GM12878 (cell line): ENCODE measurements around the gene LRRC61. TPM values are rescaled to one million over a fixed set of nuclear protein-coding genes. Genes with fewer than 3 reads are reported as not detected.

Source experiments
- ATAC-seq: fragments of 200-7000 bp; cut with Tn5 transposase; 3 replicates; pipeline ENCODE4 v1.9.1; 2020; ENCODE audit warnings: mild to moderate bottlenecking, moderate library complexity
- BruUV-seq: library from RNA; stranded (reverse); fragments of 400-500 nt; replicated peaks from 2 replicates; lab custom pipeline; 2021; lab: Mats Ljungman, UMichigan
- CTCF ChIA-PET: fragments of 300-600 bp; sonication (Branson Sonifier 250); formaldehyde crosslinking; extraction: SDS; loops from one replicate; lab custom pipeline; 2021; ENCODE audit warnings: inconsistent platforms; lab: Yijun Ruan, JAX
- POLR2A ChIA-PET: fragments of 350-600 bp; formaldehyde crosslinking; extraction: SDS; loops from one replicate; lab custom pipeline; 2021; ENCODE audit warnings: inconsistent platforms; lab: Charles Lee
- RAD21 ChIA-PET: fragments of 300-600 bp; sonication (Branson Sonifier 250); formaldehyde crosslinking; loops from one replicate; lab custom pipeline; 2023; ENCODE audit warnings: antibody characterized with exemption; ENCODE audit not compliant: unreplicated experiment; lab: Charles Lee
- SMC1A ChIA-PET: fragments of 300-600 bp; sonication (Branson Sonifier 250); formaldehyde crosslinking; loops from one replicate; lab custom pipeline; 2023; ENCODE audit not compliant: unreplicated experiment, uncharacterized antibody; lab: Charles Lee
- DNase-seq: peaks from one replicate; pipeline ENCODE4 v3.0.0-alpha.2; 2011; ENCODE audit warnings: low read depth, low spot score
- FAIRE-seq: peaks from 3 replicates; lab custom pipeline; 2011; peaks lifted over from hg19 to GRCh38; lab: Jason Lieb, UNC
- H2AFZ ChIP-seq: 2 replicates; pipeline ENCODE4 v1.6.0; 2011; ENCODE audit warnings: low read depth, low read length, control low read depth; ENCODE audit not compliant: control insufficient read depth
- H3K27ac ChIP-seq: 2 replicates; pipeline ENCODE4 v1.5.1; 2011; ENCODE audit warnings: control low read depth; ENCODE audit not compliant: control insufficient read depth, insufficient read depth
- H3K27me3 ChIP-seq, 2 experiments: replicated peaks in 1 of 2; 2 replicates each; pipeline versions ENCODE4 v1.6.0 to v1.6.1; 2011; ENCODE audit warnings: low read length in 1 of 2; ENCODE audit not compliant: control insufficient read depth in 2 of 2, insufficient read depth in 2 of 2
- H3K36me3 ChIP-seq, 2 experiments: 2 replicates each; pipeline ENCODE4 v1.5.1; 2011; ENCODE audit warnings: low read length in 1 of 2; ENCODE audit not compliant: control insufficient read depth in 2 of 2, insufficient read depth in 2 of 2
- H3K4me1 ChIP-seq: 2 replicates; pipeline ENCODE4 v1.6.1; 2011; ENCODE audit warnings: mild to moderate bottlenecking, low read length, moderate library complexity, mixed read lengths; ENCODE audit not compliant: control insufficient read depth, insufficient read depth
- H3K4me2 ChIP-seq: 2 replicates; pipeline ENCODE4 v1.6.0; 2011; ENCODE audit warnings: control low read depth; ENCODE audit not compliant: control insufficient read depth, insufficient read depth
- H3K4me3 ChIP-seq: fragments of 200-600 bp; sonication (generic); 2 replicates; pipeline ENCODE4 v1.5.1; 2016
- H3K79me2 ChIP-seq: 2 replicates; pipeline ENCODE4 v1.6.0; 2011; ENCODE audit warnings: low read length; ENCODE audit not compliant: control insufficient read depth, insufficient read depth
- H3K9ac ChIP-seq: 2 replicates; pipeline ENCODE4 v1.8.0; 2011; ENCODE audit warnings: low read length, control low read depth, mixed read lengths; ENCODE audit not compliant: control insufficient read depth, insufficient read depth
- H3K9me3 ChIP-seq: replicated peaks from 3 replicates; pipeline ENCODE4 v1.5.1; 2011; ENCODE audit warnings: mild to moderate bottlenecking, low read length; ENCODE audit not compliant: control insufficient read depth, insufficient read depth
- H4K20me1 ChIP-seq: 2 replicates; pipeline ENCODE4 v1.6.0; 2011; ENCODE audit not compliant: control insufficient read depth, insufficient read depth
- CHD2 ChIP-seq: IDR thresholded peaks from 2 replicates; pipeline ENCODE4 v1.6.1; 2011; ENCODE audit warnings: low read depth, low read length, improper control_type of control experiment, borderline replicate concordance
- CHD4 ChIP-seq: fragments of 200-600 bp; sonication (generic); IDR thresholded peaks from 2 replicates; pipeline ENCODE4 v1.6.1; 2016; ENCODE audit warnings: mild to moderate bottlenecking
- EP300 ChIP-seq, 2 experiments: fragments of 150-350 bp in 1 of 2; IDR thresholded peaks; 2 replicates each; pipeline ENCODE4 v1.6.1; 2011 to 2012; ENCODE audit warnings: low read depth in 2 of 2, low read length in 2 of 2, borderline replicate concordance in 1 of 2, improper control_type of control experiment in 1 of 2, inconsistent platforms in 1 of 2; ENCODE audit not compliant: control insufficient read depth in 1 of 2
- FOS ChIP-seq: IDR thresholded peaks from 3 replicates; pipeline ENCODE4 v1.6.1; 2011; ENCODE audit warnings: borderline replicate concordance; ENCODE audit not compliant: insufficient read length; ENCODE audit errors: extremely low read depth
- HCFC1 ChIP-seq: fragments of 150-350 bp; IDR thresholded peaks from 2 replicates; pipeline ENCODE4 v1.6.1; 2014; ENCODE audit warnings: low read length
- HDGF ChIP-seq: fragments of 450-650 bp; IDR thresholded peaks from 2 replicates; pipeline ENCODE4 v1.6.1; 2016; ENCODE audit warnings: antibody characterized with exemption
- KLF5 ChIP-seq: fragments of 450-650 bp; IDR thresholded peaks from 2 replicates; pipeline ENCODE4 v1.6.1; 2014; ENCODE audit warnings: mild to moderate bottlenecking; ENCODE audit not compliant: partially characterized antibody
- MYB ChIP-seq: fragments of 150-350 bp; IDR thresholded peaks from 2 replicates; pipeline ENCODE4 v1.6.1; 2014; ENCODE audit warnings: mild to moderate bottlenecking, low read depth, low read length, borderline replicate concordance
- PAX8 ChIP-seq: fragments of 450-650 bp; IDR thresholded peaks from 2 replicates; pipeline ENCODE4 v1.6.1; 2017; ENCODE audit warnings: mild to moderate bottlenecking, moderate library complexity
- RCOR1 ChIP-seq: conservative IDR thresholded peaks from 2 replicates; pipeline ENCODE4 v1.6.1; 2012; ENCODE audit warnings: low read depth, low read length, improper control_type of control experiment
- SREBF2 ChIP-seq: IDR thresholded peaks from 2 replicates; pipeline ENCODE4 v1.6.1; 2012; ENCODE audit warnings: mild to moderate bottlenecking, low read length
- SUPT20H ChIP-seq: IDR thresholded peaks from 2 replicates; pipeline ENCODE4 v1.6.1; 2011; ENCODE audit warnings: low read depth, mild to moderate bottlenecking, low read length, moderate library complexity, borderline replicate concordance; ENCODE audit not compliant: control insufficient read depth
- YY1 ChIP-seq: IDR thresholded peaks from 2 replicates; pipeline ENCODE4 v1.6.1; 2011; ENCODE audit warnings: low read depth, mild to moderate bottlenecking, low read length
- ZNF384 ChIP-seq: IDR thresholded peaks from 2 replicates; pipeline ENCODE4 v1.6.1; 2012; ENCODE audit warnings: low read depth, mild to moderate bottlenecking, low read length, improper control_type of control experiment, borderline replicate concordance
- WGBS: methylation state at CpG from one replicate; pipeline ENCODE4 v1.1.6; 2016; ENCODE audit warnings: low lambda C conversion rate; ENCODE audit not compliant: insufficient replicate concordance, insufficient coverage; ENCODE audit errors: missing lambda C conversion rate; 5-methylcytosine and 5-hydroxymethylcytosine counted together
- in situ Hi-C: fragments of 300-500 bp; cut with MboI; formaldehyde crosslinking; loops from 9 replicates; pipeline ENCODE4 v1.14.3; 2018; ENCODE audit warnings: mixed read lengths
- intact Hi-C: fragments of 100-400 bp; cut with micrococcal nuclease; formaldehyde crosslinking; loops from one replicate; pipeline ENCODE4 v1.14.2; 2022; ENCODE audit not compliant: unreplicated experiment
- polyA plus RNA-seq, 11 experiments: library from polyadenylated mRNA; depleted of rRNA in 4 of 11; unstranded in 6 of 11; stranded (reverse) in 5 of 11; fragments of >200 nt; fragmentation: Nextera tagmentation in 4 of 11; fragmentation: Illumina TruSeq in 1 of 11; extraction: Ambion mirVana in 4 of 11; extraction: Trizol in 1 of 11; gene quantifications; 1 replicate in 1 of 11; 2 replicates in 10 of 11; pipeline versions ENCODE4 v1.2.1 to v1.2.3, GENCODE V29; 2011 to 2016; ENCODE audit warnings: inconsistent platforms in 2 of 11, missing spikeins in 2 of 11, low read depth in 1 of 11
- total RNA-seq, 4 experiments: library from RNA; depleted of rRNA in 3 of 4; stranded (reverse); fragments of >200 nt in 3 of 4; fragmentation: Illumina TruSeq in 1 of 4; extraction: Trizol in 1 of 4; gene quantifications; 2 replicates each; pipeline versions ENCODE4 v1.2.1 to v1.2.3, GENCODE V29; 2013 to 2021
- TF ChIP-seq, protein P1 (sequence below): fragments of 450-650 bp; IDR thresholded peaks from 2 replicates; pipeline ENCODE4 v1.6.1; 2018; ENCODE audit warnings: borderline replicate concordance, mild to moderate bottlenecking; ENCODE audit not compliant: partially characterized antibody
- TF ChIP-seq, protein P2 (sequence below): fragments of 450-650 bp; IDR thresholded peaks from 2 replicates; pipeline ENCODE4 v1.6.1; 2016; ENCODE audit warnings: mild to moderate bottlenecking, moderate library complexity, borderline replicate concordance

LRRC61 gene
- total and polyA plus RNA-seq, 10 of the 15 experiments (the other 5 are each of a cell fraction or from before 2014, with no cell fraction given): 1.4 to 54.2 (median 21.8) TPM

DNA sequence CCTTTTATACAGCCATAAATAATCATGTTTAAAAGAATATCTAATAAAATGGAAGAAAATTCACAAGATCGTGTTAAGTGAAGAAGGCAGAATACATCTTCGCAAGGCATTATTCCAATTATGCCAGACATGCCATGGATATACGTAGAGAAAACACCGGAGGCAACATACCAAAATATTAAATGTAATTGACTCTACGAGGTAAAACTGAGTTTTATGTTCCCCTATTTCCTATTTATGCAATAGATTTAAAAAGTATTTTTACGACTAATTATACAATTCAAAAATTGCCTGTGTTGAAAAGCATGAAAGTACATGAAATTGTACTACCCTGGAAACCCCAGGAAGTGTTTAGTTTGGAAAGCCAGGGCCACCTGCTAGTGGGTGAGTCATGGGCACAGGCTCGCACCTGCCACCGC is 44.5 kb downstream of the LRRC61 start:
- Histone ChIP-seq H3K79me2 (peaks cover 50% of the 10 kb centered on the region), H4K20me1 (no peaks in the 10 kb centered on the region; the same call in 1 of the 2 replicates), H3K4me3 (peak overlapping the region; percentile 96), H2AFZ (peak overlapping the region; percentile 69), H3K36me3 (peaks cover 10 to 14% of the 10 kb centered on the region in 2 experiments), H3K4me1 (peaks cover 29% of the 10 kb centered on the region), H3K9ac (peak overlapping the region; percentile 99), H3K27me3 (no peaks in the 10 kb centered on the region), H3K4me2 (peak overlapping the region; percentile 93), H3K9me3 (no peaks in the 10 kb centered on the region), H3K27ac (peak overlapping the region; percentile 97)
- SMC1A ChIA-PET: interaction anchor here (0.8 to 5.6 kb wide), 7 partner anchors 8 to 66 kb away, joined by 3 to 41 read pairs (median 6); a partner anchor contains a TSS
- FAIRE-seq: no peak
- no peak for ATAC-seq
- no peak for DNase-seq
- in situ Hi-C loops: no loop called here
- no TSS peak for BruUV-seq
- POLR2A ChIA-PET: interaction anchor here (0.9 to 4.9 kb wide), 8 partner anchors 10 to 47 kb away, joined by 3 to 46 read pairs (median 10); a partner anchor contains a TSS
- intact Hi-C loops: loop anchor here (1.0 to 2.0 kb wide), 2 partner anchors 12 to 45 kb away; partner anchors contain the start of genes ACTR3C, LRRC61 and ZNF775
- 39% methylated on average over 8 of the region's 8 CpGs for whole genome bisulfite sequencing
- RAD21 ChIA-PET: interaction anchor here (0.9 to 5.3 kb wide), 7 partner anchors 8 to 66 kb away, joined by 3 to 45 read pairs (median 11); a partner anchor contains a TSS
- CTCF ChIA-PET: interaction anchor here (0.9 to 7.7 kb wide), 9 partner anchors 10 to 54 kb away, joined by 3 to 70 read pairs (median 7); a partner anchor contains a TSS
- TF ChIP-seq ZNF384 (no peak), SREBF2 (no peak), CHD4 (no peak), MYB (no peak), FOS (no peak), HDGF (no peak), RCOR1 (no peak), HCFC1 (no peak), PAX8 (no peak), EP300 (IDR thresholded peaks at IDR 0.05; ENCODE audit: borderline replicate concordance in 1 of 2, control insufficient read depth in 1 of 2, low read depth in 2 of 2, low read length in 2 of 2) (0 out of 4 replicates have a peak, but pooled peaks of 1 of the 2 experiments have one; percentile 46), SUPT20H (no peak), KLF5 (no peak), YY1 (no peak), CHD2 (no peak)
- TF ChIP-seq, protein P1, sequence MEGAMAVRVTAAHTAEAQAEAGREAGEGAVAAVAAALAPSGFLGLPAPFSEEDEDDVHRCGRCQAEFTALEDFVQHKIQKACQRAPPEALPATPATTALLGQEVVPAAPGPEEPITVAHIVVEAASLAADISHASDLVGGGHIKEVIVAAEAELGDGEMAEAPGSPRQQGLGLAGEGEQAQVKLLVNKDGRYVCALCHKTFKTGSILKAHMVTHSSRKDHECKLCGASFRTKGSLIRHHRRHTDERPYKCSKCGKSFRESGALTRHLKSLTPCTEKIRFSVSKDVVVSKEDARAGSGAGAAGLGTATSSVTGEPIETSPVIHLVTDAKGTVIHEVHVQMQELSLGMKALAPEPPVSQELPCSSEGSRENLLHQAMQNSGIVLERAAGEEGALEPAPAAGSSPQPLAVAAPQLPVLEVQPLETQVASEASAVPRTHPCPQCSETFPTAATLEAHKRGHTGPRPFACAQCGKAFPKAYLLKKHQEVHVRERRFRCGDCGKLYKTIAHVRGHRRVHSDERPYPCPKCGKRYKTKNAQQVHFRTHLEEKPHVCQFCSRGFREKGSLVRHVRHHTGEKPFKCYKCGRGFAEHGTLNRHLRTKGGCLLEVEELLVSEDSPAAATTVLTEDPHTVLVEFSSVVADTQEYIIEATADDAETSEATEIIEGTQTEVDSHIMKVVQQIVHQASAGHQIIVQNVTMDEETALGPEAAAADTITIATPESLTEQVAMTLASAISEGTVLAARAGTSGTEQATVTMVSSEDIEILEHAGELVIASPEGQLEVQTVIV: no peak
- TF ChIP-seq, protein P2, sequence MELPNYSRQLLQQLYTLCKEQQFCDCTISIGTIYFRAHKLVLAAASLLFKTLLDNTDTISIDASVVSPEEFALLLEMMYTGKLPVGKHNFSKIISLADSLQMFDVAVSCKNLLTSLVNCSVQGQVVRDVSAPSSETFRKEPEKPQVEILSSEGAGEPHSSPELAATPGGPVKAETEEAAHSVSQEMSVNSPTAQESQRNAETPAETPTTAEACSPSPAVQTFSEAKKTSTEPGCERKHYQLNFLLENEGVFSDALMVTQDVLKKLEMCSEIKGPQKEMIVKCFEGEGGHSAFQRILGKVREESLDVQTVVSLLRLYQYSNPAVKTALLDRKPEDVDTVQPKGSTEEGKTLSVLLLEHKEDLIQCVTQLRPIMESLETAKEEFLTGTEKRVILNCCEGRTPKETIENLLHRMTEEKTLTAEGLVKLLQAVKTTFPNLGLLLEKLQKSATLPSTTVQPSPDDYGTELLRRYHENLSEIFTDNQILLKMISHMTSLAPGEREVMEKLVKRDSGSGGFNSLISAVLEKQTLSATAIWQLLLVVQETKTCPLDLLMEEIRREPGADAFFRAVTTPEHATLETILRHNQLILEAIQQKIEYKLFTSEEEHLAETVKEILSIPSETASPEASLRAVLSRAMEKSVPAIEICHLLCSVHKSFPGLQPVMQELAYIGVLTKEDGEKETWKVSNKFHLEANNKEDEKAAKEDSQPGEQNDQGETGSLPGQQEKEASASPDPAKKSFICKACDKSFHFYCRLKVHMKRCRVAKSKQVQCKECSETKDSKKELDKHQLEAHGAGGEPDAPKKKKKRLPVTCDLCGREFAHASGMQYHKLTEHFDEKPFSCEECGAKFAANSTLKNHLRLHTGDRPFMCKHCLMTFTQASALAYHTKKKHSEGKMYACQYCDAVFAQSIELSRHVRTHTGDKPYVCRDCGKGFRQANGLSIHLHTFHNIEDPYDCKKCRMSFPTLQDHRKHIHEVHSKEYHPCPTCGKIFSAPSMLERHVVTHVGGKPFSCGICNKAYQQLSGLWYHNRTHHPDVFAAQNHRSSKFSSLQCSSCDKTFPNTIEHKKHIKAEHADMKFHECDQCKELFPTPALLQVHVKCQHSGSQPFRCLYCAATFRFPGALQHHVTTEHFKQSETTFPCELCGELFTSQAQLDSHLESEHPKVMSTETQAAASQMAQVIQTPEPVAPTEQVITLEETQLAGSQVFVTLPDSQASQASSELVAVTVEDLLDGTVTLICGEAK: peak; percentile 33; the same call in 1 of the 2 replicates
